Body of pancreas (tissue), 4 donors: Measurements from ENCODE around the gene ARF6. TPM values are rescaled to one million over a fixed set of nuclear protein-coding genes. Genes with fewer than 3 reads are reported as not detected.

ENCODE experiments used
- ATAC-seq: fragments of 150-250 bp; one replicate; pipeline ENCODE4 v1.9.1; 2016
- DNase-seq, 4 donors: peaks; one replicate each; pipeline ENCODE4 v3.0.0-alpha.2; 2019
- H3K27ac ChIP-seq, 4 donors: fragments of 200-600 bp; sonication (generic); 1 replicate in 3 of 4; 2 replicates in 1 of 4; pipeline versions ENCODE4 v1.5.1 to v1.6.1; 2016 to 2019; ENCODE audit warnings: mild to moderate bottlenecking in 1 of 4, mixed read lengths in 1 of 4, moderate library complexity in 1 of 4
- H3K27me3 ChIP-seq, 2 donors: fragments of 200-600 bp; sonication (generic); one replicate each; pipeline ENCODE4 v1.6.0; 2016; ENCODE audit warnings: mild to moderate bottlenecking in 1 of 2
- H3K36me3 ChIP-seq, 2 donors: fragments of 200-600 bp; sonication (generic); replicated peaks in 1 of 2; 2 replicates each; pipeline ENCODE4 v1.5.1; 2016; ENCODE audit warnings: low read depth in 2 of 2; ENCODE audit not compliant: insufficient read depth in 1 of 2
- H3K4me1 ChIP-seq: fragments of 200-600 bp; sonication (generic); one replicate; pipeline ENCODE4 v1.6.0; 2016
- H3K4me3 ChIP-seq, 2 donors: fragments of 200-600 bp; sonication (generic); 1 replicate in 1 of 2; 2 replicates in 1 of 2; pipeline ENCODE4 v1.5.1; 2016 to 2019
- H3K9me3 ChIP-seq, 3 donors: fragments of 200-600 bp; sonication (generic); 1 replicate in 2 of 3; 2 replicates in 1 of 3; pipeline ENCODE4 v1.5.1; 2016
- POLR2A ChIP-seq, 3 donors: fragments of 450-650 bp; IDR thresholded peaks; one replicate each; pipeline ENCODE4 v1.6.1; 2016; ENCODE audit warnings: antibody characterized with exemption in 3 of 3, mild to moderate bottlenecking in 2 of 3
- WGBS, 2 donors: methylation state at CpG; one replicate each; pipeline ENCODE4 v1.1.5; 2017; 5-methylcytosine and 5-hydroxymethylcytosine counted together
- intact Hi-C: fragments of 100-400 bp; cut with DNase I; formaldehyde crosslinking; loops from one replicate; pipeline ENCODE4 v1.15.1; 2023
- total RNA-seq, 2 donors: library from RNA; depleted of rRNA; stranded (reverse); fragments of >200 nt; gene quantifications; one replicate each; pipeline ENCODE4 v1.1.0, GENCODE V29; 2016
- TF ChIP-seq, protein P1 (sequence below), 7 experiments: fragments of 450-650 bp in 4 of 7; fragments of 200-600 bp in 3 of 7; sonication (generic) in 3 of 7; IDR thresholded peaks; one replicate each; pipeline ENCODE4 v1.5.1; 2016 to 2019; ENCODE audit warnings: antibody characterized with exemption in 7 of 7

Gene ARF6
- total RNA-seq, 2 donors from 2014 or later = 18.5 to 27.8 TPM

GRCh38 chr14:49853158-49853477 lies 39.8 kb upstream of the ARF6 start:
- Histone ChIP-seq H3K9me3 (no peaks in the 10 kb centered on the region), H3K27me3 (no peaks in the 10 kb centered on the region), H3K36me3 (no peaks in the 10 kb centered on the region), H3K27ac (peak overlapping the region; percentile 72 to 89 (median 84)), H3K4me1 (peaks cover 32% of the 10 kb centered on the region), H3K4me3 (peak overlapping the region; percentile 86 to 90)
- no peak for ATAC-seq
- no peak for DNase-seq
- intact Hi-C loops = no loop called here
- TF ChIP-seq, protein P1, sequence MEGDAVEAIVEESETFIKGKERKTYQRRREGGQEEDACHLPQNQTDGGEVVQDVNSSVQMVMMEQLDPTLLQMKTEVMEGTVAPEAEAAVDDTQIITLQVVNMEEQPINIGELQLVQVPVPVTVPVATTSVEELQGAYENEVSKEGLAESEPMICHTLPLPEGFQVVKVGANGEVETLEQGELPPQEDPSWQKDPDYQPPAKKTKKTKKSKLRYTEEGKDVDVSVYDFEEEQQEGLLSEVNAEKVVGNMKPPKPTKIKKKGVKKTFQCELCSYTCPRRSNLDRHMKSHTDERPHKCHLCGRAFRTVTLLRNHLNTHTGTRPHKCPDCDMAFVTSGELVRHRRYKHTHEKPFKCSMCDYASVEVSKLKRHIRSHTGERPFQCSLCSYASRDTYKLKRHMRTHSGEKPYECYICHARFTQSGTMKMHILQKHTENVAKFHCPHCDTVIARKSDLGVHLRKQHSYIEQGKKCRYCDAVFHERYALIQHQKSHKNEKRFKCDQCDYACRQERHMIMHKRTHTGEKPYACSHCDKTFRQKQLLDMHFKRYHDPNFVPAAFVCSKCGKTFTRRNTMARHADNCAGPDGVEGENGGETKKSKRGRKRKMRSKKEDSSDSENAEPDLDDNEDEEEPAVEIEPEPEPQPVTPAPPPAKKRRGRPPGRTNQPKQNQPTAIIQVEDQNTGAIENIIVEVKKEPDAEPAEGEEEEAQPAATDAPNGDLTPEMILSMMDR (IDR thresholded peaks at IDR 0.05) = peak in 3 of 7 experiments; percentile 0 to 19 (median 3)
- TF ChIP-seq POLR2A (IDR thresholded peaks at IDR 0.05) = no peak
- WGBS, 2 donors = 1 to 2% methylated on average over 13 to 14 of the region's 14 CpGs

- ATAC-seq (peak; percentile 73), DNase-seq (peak; percentile 76 to 84 (median 80))
- no peaks in the 10 kb centered on the region for H3K36me3 ChIP-seq
- no peak overlapping the region for H3K4me3 ChIP-seq
- peaks cover 32% of the 10 kb centered on the region for H3K4me1 ChIP-seq
- no peak for TF ChIP-seq POLR2A (IDR thresholded peaks at IDR 0.05)
- TF ChIP-seq, protein P1 (IDR thresholded peaks at IDR 0.05) = peak; percentile 40 to 90 (median 82)
- 11 to 20% methylated on average over 9 to 26 of the region's 27 CpGs for WGBS, 2 donors
- intact Hi-C loops = no loop called here
- no peaks in the 10 kb centered on the region for H3K27me3 ChIP-seq
- no peaks in the 10 kb centered on the region for H3K9me3 ChIP-seq
- peak overlapping the region in 1 of 4 donors; percentile 47 for H3K27ac ChIP-seq
These were observed 39.1 kb upstream of the ARF6 start for GRCh38 chr14:49853572-49854375.

DNA sequence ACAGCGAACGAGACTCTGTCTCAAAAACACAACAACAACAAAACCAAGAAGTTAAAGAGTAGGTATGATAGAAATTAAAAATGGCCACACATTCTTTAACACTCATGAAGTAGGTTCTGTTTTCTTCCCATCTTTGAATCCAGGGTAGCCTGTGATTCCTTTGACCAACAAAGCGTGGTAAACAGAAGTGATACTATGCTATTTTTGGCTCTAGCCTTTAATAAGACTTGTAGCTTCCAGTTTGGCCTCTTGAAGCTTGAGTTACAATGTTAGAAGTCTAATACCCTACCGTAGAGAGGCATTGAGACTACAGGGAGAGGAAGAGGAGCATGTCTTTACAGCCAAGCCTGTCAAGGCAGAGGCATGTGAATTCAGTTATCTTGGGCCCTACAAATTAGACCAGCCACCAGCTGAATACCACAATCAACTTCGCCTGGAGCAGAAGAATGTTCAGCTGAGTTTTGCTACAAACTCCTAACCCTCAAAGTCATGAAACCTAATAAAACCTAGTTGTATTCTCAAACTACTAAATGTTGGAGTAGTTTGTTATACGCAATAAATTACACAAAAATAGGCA lies 35.4 kb upstream of the ARF6 start:
- no peak for TF ChIP-seq POLR2A (IDR thresholded peaks at IDR 0.05)
- TF ChIP-seq, protein P1 (IDR thresholded peaks at IDR 0.05) = no peak
- Histone ChIP-seq H3K9me3 (no peaks in the 10 kb centered on the region), H3K36me3 (no peaks in the 10 kb centered on the region), H3K4me1 (peaks cover 18% of the 10 kb centered on the region), H3K4me3 (no peak overlapping the region), H3K27ac (no peak overlapping the region), H3K27me3 (no peaks in the 10 kb centered on the region)
- intact Hi-C loops = loop anchor here (5.0 kb wide), 1 partner anchor 250 kb away; no protein-coding TSS in a partner anchor
- DNase-seq (no peak), ATAC-seq (no peak)
- 85 to 88% methylated on average over 6 of the region's 6 CpGs for WGBS, 2 donors

DNA sequence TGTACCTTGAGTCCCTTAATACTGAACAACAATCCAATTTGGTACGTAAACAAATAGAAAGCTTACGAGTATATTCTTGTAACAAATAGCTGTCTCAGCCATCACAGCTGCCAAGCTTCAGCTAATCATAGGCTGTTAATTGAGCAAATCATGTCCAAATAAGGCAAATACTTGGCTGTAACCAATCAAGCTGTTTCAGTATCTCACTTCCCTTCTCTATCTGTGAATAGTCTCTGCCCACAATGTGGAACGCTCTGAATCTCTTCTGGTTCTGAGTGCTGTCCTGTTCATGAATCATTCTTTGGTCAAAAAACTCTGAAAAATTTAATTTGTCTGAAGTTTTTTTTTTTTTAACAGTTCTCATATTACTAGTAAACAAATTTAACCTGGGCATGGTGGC lies 34.5 kb upstream of the ARF6 start:
- intact Hi-C loops = loop anchor here (5.0 kb wide), 1 partner anchor 249 kb away; no protein-coding TSS in a partner anchor
- Histone ChIP-seq H3K4me3 (no peak overlapping the region), H3K27ac (no peak overlapping the region), H3K36me3 (no peaks in the 10 kb centered on the region), H3K27me3 (no peaks in the 10 kb centered on the region), H3K9me3 (no peaks in the 10 kb centered on the region), H3K4me1 (peaks cover 13% of the 10 kb centered on the region)
- ATAC-seq (no peak), DNase-seq (no peak)
- TF ChIP-seq, protein P1 (IDR thresholded peaks at IDR 0.05) = no peak
- no peak for TF ChIP-seq POLR2A (IDR thresholded peaks at IDR 0.05)
- WGBS, 2 donors = 90 to 92% methylated on average over 3 of the region's 3 CpGs
